H1 (cell line): Measurements from ENCODE around the gene ENDOV. TPM values are rescaled to one million over a fixed set of nuclear protein-coding genes. Genes with fewer than 3 reads are reported as not detected.

Experiments
- ASH2L ChIP-seq: fragments of 200-600, 300-600 bp; sonication (generic); IDR thresholded peaks from one replicate; pipeline ENCODE4 v1.7.1; 2017; ENCODE audit warnings: low read length
- CHD1 ChIP-seq: IDR thresholded peaks from 2 replicates; pipeline ENCODE4 v1.6.1; 2012; ENCODE audit warnings: low read depth, low read length, improper control_type of control experiment
- CHD2 ChIP-seq: IDR thresholded peaks from 2 replicates; pipeline ENCODE4 v1.6.1; 2012; ENCODE audit warnings: low read length, improper control_type of control experiment
- GTF2F1 ChIP-seq: IDR thresholded peaks from 2 replicates; pipeline ENCODE4 v1.6.1; 2012; ENCODE audit warnings: low read depth, low read length, improper control_type of control experiment, borderline replicate concordance
- POU5F1 ChIP-seq: IDR thresholded peaks from 2 replicates; pipeline ENCODE4 v1.6.1; 2011; ENCODE audit warnings: low read depth, mild to moderate bottlenecking, low read length, moderate library complexity
- RNF2 ChIP-seq: fragments of 200-900, 300-1000 bp; sonication (generic); IDR thresholded peaks from 2 replicates; pipeline ENCODE4 v1.7.1; 2016; ENCODE audit warnings: borderline replicate concordance, low read depth, mild to moderate bottlenecking, antibody characterized with exemption, low read length; ENCODE audit not compliant: poor library complexity, severe bottlenecking; ENCODE audit errors: missing control alignments
- SIRT6 ChIP-seq: IDR thresholded peaks from one replicate; pipeline ENCODE4 v1.7.1; 2012; ENCODE audit warnings: low read length, inconsistent platforms
- TAF7 ChIP-seq: optimal IDR thresholded peaks from 2 replicates; pipeline ENCODE3; 2011; ENCODE audit warnings: low read depth, mild to moderate bottlenecking, inconsistent platforms, low read length, moderate library complexity, borderline replicate concordance
- polyA plus RNA-seq, 7 experiments: library from polyadenylated mRNA; depleted of rRNA in 3 of 7; stranded (reverse) in 5 of 7; unstranded in 2 of 7; fragments of >200 nt in 5 of 7; fragments of 200-250 nt in 2 of 7; gene quantifications; 1 replicate in 5 of 7; 2 replicates in 1 of 7; 4 replicates in 1 of 7; pipeline versions ENCODE4 v1.2.1 to v1.2.3, GENCODE V29; 2011 to 2013; ENCODE audit warnings: missing spikeins in 2 of 7, mixed read lengths in 2 of 7
- total RNA-seq: library from RNA; stranded (reverse); fragmentation: NEBNext Ultra II Directional; extraction: Animal tissue kit (Norgen Biotek cat#: 25700); gene quantifications from 2 replicates; pipeline ENCODE4 v1.2.1, GENCODE V29; 2021
- TF ChIP-seq, protein P1 (sequence below): fragments of 300-600 bp; sonication (generic); IDR thresholded peaks from 2 replicates; pipeline ENCODE4 v1.7.1; 2012; ENCODE audit warnings: low read length, moderate library complexity, mild to moderate bottlenecking, inconsistent platforms; ENCODE audit not compliant: insufficient replicate concordance

The ENDOV gene
- total and polyA plus RNA-seq, 2 of the 8 experiments (the other 6 are each of a cell fraction or from before 2014, with no cell fraction given) = 10.6 to 13.3 TPM

- TF ChIP-seq RNF2 (no peak), SIRT6 (no peak), CHD2 (no peak), POU5F1 (no peak), ASH2L (no peak), TAF7 (no peak), CHD1 (no peak), GTF2F1 (no peak)
- TF ChIP-seq, protein P1, sequence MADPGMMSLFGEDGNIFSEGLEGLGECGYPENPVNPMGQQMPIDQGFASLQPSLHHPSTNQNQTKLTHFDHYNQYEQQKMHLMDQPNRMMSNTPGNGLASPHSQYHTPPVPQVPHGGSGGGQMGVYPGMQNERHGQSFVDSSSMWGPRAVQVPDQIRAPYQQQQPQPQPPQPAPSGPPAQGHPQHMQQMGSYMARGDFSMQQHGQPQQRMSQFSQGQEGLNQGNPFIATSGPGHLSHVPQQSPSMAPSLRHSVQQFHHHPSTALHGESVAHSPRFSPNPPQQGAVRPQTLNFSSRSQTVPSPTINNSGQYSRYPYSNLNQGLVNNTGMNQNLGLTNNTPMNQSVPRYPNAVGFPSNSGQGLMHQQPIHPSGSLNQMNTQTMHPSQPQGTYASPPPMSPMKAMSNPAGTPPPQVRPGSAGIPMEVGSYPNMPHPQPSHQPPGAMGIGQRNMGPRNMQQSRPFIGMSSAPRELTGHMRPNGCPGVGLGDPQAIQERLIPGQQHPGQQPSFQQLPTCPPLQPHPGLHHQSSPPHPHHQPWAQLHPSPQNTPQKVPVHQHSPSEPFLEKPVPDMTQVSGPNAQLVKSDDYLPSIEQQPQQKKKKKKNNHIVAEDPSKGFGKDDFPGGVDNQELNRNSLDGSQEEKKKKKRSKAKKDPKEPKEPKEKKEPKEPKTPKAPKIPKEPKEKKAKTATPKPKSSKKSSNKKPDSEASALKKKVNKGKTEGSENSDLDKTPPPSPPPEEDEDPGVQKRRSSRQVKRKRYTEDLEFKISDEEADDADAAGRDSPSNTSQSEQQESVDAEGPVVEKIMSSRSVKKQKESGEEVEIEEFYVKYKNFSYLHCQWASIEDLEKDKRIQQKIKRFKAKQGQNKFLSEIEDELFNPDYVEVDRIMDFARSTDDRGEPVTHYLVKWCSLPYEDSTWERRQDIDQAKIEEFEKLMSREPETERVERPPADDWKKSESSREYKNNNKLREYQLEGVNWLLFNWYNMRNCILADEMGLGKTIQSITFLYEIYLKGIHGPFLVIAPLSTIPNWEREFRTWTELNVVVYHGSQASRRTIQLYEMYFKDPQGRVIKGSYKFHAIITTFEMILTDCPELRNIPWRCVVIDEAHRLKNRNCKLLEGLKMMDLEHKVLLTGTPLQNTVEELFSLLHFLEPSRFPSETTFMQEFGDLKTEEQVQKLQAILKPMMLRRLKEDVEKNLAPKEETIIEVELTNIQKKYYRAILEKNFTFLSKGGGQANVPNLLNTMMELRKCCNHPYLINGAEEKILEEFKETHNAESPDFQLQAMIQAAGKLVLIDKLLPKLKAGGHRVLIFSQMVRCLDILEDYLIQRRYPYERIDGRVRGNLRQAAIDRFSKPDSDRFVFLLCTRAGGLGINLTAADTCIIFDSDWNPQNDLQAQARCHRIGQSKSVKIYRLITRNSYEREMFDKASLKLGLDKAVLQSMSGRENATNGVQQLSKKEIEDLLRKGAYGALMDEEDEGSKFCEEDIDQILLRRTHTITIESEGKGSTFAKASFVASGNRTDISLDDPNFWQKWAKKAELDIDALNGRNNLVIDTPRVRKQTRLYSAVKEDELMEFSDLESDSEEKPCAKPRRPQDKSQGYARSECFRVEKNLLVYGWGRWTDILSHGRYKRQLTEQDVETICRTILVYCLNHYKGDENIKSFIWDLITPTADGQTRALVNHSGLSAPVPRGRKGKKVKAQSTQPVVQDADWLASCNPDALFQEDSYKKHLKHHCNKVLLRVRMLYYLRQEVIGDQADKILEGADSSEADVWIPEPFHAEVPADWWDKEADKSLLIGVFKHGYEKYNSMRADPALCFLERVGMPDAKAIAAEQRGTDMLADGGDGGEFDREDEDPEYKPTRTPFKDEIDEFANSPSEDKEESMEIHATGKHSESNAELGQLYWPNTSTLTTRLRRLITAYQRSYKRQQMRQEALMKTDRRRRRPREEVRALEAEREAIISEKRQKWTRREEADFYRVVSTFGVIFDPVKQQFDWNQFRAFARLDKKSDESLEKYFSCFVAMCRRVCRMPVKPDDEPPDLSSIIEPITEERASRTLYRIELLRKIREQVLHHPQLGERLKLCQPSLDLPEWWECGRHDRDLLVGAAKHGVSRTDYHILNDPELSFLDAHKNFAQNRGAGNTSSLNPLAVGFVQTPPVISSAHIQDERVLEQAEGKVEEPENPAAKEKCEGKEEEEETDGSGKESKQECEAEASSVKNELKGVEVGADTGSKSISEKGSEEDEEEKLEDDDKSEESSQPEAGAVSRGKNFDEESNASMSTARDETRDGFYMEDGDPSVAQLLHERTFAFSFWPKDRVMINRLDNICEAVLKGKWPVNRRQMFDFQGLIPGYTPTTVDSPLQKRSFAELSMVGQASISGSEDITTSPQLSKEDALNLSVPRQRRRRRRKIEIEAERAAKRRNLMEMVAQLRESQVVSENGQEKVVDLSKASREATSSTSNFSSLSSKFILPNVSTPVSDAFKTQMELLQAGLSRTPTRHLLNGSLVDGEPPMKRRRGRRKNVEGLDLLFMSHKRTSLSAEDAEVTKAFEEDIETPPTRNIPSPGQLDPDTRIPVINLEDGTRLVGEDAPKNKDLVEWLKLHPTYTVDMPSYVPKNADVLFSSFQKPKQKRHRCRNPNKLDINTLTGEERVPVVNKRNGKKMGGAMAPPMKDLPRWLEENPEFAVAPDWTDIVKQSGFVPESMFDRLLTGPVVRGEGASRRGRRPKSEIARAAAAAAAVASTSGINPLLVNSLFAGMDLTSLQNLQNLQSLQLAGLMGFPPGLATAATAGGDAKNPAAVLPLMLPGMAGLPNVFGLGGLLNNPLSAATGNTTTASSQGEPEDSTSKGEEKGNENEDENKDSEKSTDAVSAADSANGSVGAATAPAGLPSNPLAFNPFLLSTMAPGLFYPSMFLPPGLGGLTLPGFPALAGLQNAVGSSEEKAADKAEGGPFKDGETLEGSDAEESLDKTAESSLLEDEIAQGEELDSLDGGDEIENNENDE = no peak
Observed at GRCh38 chr17:80482555-80483308, 67.8 kb downstream of the ENDOV start (continued).
